HAP-1 (cell line): ENCODE measurements around the gene MFSD6L.

Experiments
- DNase-seq, 2 experiments: peaks; one replicate each; pipeline ENCODE4 v3.0.0-alpha.2; 2016 to 2020; ENCODE audit warnings: low spot score in 2 of 2
- H3K27me3 ChIP-seq: fragments of 250-450 bp; sonication (Bioruptor Pico); 2 replicates; pipeline ENCODE4 v1.5.1; 2020; ENCODE audit warnings: low read depth, mild to moderate bottlenecking, moderate library complexity
- H3K36me3 ChIP-seq: fragments of 250-450 bp; sonication (Bioruptor Pico); replicated peaks from 2 replicates; pipeline ENCODE4 v1.5.1; 2020; ENCODE audit warnings: mild to moderate bottlenecking
- H3K4me1 ChIP-seq: fragments of 250-450 bp; sonication (Bioruptor Pico); 2 replicates; pipeline ENCODE4 v1.5.1; 2020; ENCODE audit warnings: mild to moderate bottlenecking
- H3K4me3 ChIP-seq: fragments of 250-450 bp; sonication (Bioruptor Pico); 2 replicates; pipeline ENCODE4 v1.5.1; 2020; ENCODE audit warnings: mild to moderate bottlenecking, moderate library complexity
- H3K9me3 ChIP-seq: fragments of 250-450 bp; sonication (Bioruptor Pico); 2 replicates; pipeline ENCODE4 v1.5.1; 2020; ENCODE audit warnings: mild to moderate bottlenecking, moderate library complexity
- in situ Hi-C: fragments of 300-500 bp; cut with MboI; formaldehyde crosslinking; loops from 3 replicates; pipeline ENCODE4 v1.14.3; 2020; ENCODE audit warnings: low sequenced_read_pairs, inconsistent platforms, mixed read lengths

Gene MFSD6L, protein sequence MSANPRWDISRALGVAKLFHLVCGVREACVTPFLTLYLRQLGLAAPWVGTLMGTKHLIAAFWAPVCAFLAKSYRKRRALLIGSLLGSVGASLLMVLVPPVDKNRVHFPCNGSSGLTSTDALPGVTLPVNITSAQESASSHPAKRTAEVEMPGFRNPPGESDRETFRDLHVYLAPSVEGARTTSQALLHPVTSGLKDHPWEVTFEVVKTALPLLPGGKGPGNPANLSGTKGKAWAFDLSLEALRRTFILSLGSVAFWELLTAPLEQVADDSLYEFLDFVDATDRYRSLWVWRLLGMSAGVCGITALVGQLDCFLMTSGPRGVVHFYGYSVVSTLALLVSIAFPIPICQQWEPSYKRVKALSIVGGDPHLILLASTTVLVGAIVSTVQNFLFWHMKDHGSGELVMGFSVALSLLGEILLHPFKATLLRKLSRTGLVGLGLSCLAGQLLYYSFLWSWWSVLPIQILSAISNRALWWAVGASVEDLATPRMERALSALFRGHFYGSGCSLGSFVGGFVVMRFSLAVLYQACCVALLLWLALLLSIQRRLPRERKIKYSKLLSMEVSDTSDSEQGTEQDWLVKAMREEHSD

GRCh38 chr17:8798846-8799569, at the start of gene MFSD6L:
Gene MFSD6L, minus strand, starts transcription at chr17:8799365. Its CDS starts 245 bp downstream, at chr17:8799120.
- no peaks in the 10 kb centered on the region for H3K4me1 ChIP-seq
- no peaks in the 10 kb centered on the region for H3K27me3 ChIP-seq
- in situ Hi-C loops, result no loop called here
- no peaks in the 10 kb centered on the region for H3K9me3 ChIP-seq
- no peak for DNase-seq
- H3K36me3 ChIP-seq, result no peaks in the 10 kb centered on the region
- no peak within 1 kb of the TSS for H3K4me3 ChIP-seq

- in situ Hi-C loops, result no loop called here
- H3K4me3 ChIP-seq, result no peak overlapping the region
- no peaks in the 10 kb centered on the region for H3K36me3 ChIP-seq
- no peaks in the 10 kb centered on the region for H3K27me3 ChIP-seq
- DNase-seq, result no peak
- H3K9me3 ChIP-seq, result no peaks in the 10 kb centered on the region
- H3K4me1 ChIP-seq, result no peaks in the 10 kb centered on the region
Observed at GRCh38 chr17:8847891-8848290, 48.7 kb upstream of the MFSD6L start.

- in situ Hi-C loops, result no loop called here
- peak in 1 of 2 experiments; percentile 29 for DNase-seq
- H3K36me3 ChIP-seq, result no peaks in the 10 kb centered on the region
Observed at GRCh38 chr17:8846768-8847211, 47.6 kb upstream of the MFSD6L start.

DNA sequence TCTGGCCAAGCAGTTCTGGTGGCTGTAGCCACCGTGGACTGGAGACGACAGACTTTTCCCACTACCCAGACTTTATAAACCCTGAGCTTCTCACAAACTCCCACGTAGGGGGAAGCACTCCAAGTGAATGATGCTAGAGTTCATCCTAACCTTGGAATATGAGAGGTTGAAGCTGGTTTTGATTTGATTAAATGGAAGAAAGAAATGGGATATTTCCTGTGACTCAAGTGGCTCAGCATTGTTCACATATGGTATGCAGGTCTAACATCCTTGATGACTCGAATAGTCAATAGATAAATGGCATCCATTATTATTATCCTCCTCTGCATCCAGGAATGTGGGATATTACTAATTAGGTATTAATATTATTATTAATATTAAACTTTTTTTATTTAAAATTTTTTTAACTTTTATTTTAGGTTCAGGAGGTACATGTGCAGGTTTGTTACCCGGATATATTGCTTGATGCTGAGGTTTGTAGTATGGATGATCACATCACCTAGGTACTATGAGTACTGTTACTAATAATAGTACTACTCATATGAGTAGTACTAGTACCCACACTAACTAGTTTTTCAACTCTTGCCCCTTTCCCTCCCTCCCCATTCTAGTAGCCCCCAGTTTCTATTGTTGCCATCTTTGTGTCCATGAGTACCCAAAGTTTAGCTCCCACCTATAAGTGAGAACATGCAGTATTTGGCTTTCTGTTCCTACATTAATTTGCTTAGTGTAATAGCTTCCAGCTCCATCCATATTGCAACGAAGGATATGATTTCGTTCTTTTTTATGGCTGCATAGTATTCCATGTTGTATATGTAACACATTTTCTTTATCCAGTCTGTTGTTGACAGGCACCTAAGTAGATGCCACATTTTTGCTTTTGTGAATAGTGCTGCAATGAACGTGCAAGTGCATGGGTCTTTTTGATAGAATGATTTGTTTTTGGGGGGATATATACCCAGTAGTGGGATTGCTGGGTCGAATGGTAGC, 45.4 kb upstream of the MFSD6L start:
- no peaks in the 10 kb centered on the region for H3K36me3 ChIP-seq
- no peak overlapping the region for H3K4me3 ChIP-seq
- no peak for DNase-seq
- H3K9me3 ChIP-seq, result no peaks in the 10 kb centered on the region
- in situ Hi-C loops, result no loop called here
- H3K27me3 ChIP-seq, result no peaks in the 10 kb centered on the region
- H3K4me1 ChIP-seq, result no peaks in the 10 kb centered on the region

More at GRCh38 chr17:8846768-8847211, 47.6 kb upstream of the MFSD6L start:
- Histone ChIP-seq H3K9me3 (no peaks in the 10 kb centered on the region), H3K4me1 (no peaks in the 10 kb centered on the region), H3K4me3 (no peak overlapping the region), H3K27me3 (no peaks in the 10 kb centered on the region)

DNA sequence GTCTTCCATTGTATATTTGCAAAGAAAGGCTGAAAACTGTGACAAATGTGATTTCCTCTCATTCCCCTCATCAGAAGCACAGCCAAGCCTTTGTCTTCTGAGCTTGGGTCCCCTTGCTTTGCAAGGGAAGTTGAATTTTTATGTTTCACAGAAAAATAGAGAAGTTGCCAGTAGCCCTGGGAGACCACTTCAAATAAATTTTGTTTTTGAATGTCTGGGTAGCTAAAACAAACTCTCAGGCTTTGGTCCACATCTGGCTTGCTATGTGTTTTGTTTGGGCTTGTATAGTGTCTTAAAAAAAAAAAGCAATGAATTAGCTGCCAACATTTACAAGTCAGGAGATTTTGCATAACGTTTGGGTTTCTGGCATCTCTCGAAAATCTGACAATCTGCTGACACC, 44.2 kb upstream of the MFSD6L start:
- no peak overlapping the region for H3K4me3 ChIP-seq
- no peaks in the 10 kb centered on the region for H3K4me1 ChIP-seq
- DNase-seq, result no peak
- no peaks in the 10 kb centered on the region for H3K36me3 ChIP-seq
- no peaks in the 10 kb centered on the region for H3K9me3 ChIP-seq
- in situ Hi-C loops, result no loop called here
- H3K27me3 ChIP-seq, result no peaks in the 10 kb centered on the region

DNA sequence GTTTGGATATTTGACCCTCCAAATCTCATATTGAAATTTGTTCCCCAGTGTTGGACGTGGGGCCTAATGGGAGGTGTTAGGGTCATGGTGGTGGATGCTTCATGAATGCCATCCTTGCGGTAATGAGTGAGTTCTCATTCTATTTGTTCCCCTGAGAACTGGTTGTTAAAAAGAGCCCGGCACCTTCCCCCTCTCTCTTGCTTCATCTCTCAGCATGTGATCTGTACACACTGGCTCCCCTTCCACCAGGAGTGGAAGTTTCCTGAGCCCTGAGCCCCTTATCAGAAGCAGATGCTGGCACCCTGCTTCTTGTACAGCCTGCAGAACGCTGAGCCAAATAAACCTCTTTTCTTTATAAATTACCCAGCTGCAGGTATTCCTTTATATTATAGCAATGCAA, 42.7 kb upstream of the MFSD6L start:
- no peaks in the 10 kb centered on the region for H3K9me3 ChIP-seq
- H3K36me3 ChIP-seq, result no peaks in the 10 kb centered on the region
- no peak for DNase-seq
- in situ Hi-C loops, result no loop called here
- no peak overlapping the region for H3K4me3 ChIP-seq
- H3K27me3 ChIP-seq, result no peaks in the 10 kb centered on the region
- no peaks in the 10 kb centered on the region for H3K4me1 ChIP-seq

DNA sequence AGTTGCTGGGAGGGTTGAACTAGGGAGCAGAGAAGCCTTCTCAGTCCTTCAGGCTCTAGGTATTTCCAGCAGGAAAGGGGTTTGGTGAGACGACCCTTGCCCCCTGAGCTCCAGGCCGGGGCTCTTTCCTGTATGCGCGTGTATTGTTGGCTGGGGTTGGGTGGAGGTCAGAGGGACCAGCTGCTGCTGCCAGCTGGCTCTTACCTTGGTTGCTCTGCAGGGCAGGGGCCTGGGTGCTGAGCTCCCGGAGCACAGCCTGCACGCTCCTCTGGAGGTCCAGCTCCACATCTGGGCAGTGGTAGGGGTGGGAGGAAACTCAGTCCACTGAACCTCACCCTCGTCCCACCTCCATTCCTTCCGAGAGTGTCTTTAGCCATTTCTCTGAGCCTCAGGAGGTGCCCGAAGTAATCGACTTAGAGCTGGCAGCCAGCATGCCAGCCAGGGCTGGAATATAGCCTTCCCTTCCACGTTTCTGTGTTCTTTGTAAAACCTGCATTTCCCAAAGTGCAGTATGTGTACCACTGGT, 40.3 kb upstream of the MFSD6L start:
- H3K4me3 ChIP-seq, result no peak overlapping the region
- H3K36me3 ChIP-seq, result no peaks in the 10 kb centered on the region
- no peaks in the 10 kb centered on the region for H3K27me3 ChIP-seq
- in situ Hi-C loops, result no loop called here
- H3K4me1 ChIP-seq, result no peaks in the 10 kb centered on the region
- H3K9me3 ChIP-seq, result no peaks in the 10 kb centered on the region
- no peak for DNase-seq

DNA sequence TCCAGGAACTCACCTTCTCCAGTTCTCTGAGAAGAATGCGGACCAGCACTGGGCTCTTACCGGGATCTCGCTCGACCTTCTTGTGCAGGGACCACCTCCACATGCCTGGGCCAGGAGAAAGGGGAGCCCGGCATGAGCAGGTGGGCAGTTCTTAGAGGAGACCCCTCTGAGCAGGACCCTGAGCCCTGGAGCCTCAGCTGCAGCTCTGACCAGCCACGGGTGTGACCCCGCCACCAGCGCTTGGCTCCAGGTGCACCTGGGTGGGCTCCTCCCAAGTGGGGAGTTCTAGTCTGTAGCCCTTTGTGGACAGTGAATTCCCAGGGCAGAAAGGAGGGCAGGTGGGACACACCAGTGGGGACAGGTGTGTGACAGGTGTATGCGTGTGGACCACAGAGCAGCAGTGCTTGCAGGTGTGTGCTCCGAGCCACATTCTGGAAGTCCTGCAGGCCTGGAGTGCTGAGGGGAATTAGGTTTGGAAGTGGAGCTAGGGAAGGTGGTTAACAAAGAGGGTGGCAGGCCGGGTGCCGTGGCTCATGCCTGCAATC, 39.5 kb upstream of the MFSD6L start:
- no peak for DNase-seq
- H3K27me3 ChIP-seq, result no peaks in the 10 kb centered on the region
- H3K4me3 ChIP-seq, result no peak overlapping the region
- no peaks in the 10 kb centered on the region for H3K36me3 ChIP-seq
- in situ Hi-C loops, result no loop called here
- no peaks in the 10 kb centered on the region for H3K9me3 ChIP-seq
- no peaks in the 10 kb centered on the region for H3K4me1 ChIP-seq

GRCh38 chr17:8837563-8838075, 38.5 kb upstream of the MFSD6L start:
- no peaks in the 10 kb centered on the region for H3K36me3 ChIP-seq
- no peaks in the 10 kb centered on the region for H3K27me3 ChIP-seq

GRCh38 chr17:8836821-8837562, 37.8 kb upstream of the MFSD6L start:
- in situ Hi-C loops, result no loop called here
- no peaks in the 10 kb centered on the region for H3K36me3 ChIP-seq
- H3K4me3 ChIP-seq, result no peak overlapping the region
- H3K27me3 ChIP-seq, result no peaks in the 10 kb centered on the region
- no peaks in the 10 kb centered on the region for H3K4me1 ChIP-seq
- no peak for DNase-seq
- no peaks in the 10 kb centered on the region for H3K9me3 ChIP-seq

More at GRCh38 chr17:8837563-8838075, 38.5 kb upstream of the MFSD6L start:
- Histone ChIP-seq H3K4me1 (no peaks in the 10 kb centered on the region), H3K4me3 (no peak overlapping the region), H3K9me3 (no peaks in the 10 kb centered on the region)
- no peak for DNase-seq
- in situ Hi-C loops, result no loop called here

DNA sequence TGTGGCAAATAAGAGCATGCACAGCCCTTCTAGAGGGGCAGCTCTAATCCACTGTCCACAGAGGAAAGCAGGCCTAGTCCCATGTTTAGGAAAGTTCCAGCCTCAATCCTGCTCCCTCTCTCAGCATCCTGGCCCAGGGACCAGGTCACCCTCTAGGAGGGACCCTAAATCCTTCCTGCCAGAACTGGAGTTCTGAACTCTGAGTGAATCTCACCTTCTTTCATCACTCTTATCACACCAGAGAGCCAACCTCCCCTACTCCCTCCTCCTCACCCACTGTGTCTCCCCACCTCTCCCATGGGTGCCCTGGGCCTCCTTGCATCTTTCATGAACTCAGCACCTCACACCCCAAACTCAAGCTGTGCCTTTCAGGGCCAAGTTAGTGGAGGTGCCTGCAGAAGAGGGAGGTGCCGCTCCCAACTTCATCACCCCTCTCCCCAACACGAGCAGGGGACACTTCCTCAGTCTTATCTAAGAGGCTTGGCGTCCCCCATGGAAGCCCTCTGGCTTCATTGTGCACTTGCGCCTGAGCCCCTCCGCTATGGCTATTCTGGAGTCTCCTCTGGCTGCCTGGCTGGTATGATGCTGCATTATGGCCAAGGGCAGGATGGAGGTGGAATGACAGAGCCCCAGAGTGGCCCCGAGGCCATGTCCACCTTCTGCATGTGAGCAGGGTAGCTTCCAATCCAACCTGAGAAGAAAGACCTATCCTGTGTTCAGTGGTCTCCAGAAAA, 36.6 kb upstream of the MFSD6L start:
- Histone ChIP-seq H3K9me3 (no peaks in the 10 kb centered on the region), H3K4me1 (no peaks in the 10 kb centered on the region)

GRCh38 chr17:8835106-8835505, 35.9 kb upstream of the MFSD6L start:
- DNase-seq, result no peak
- no peak overlapping the region for H3K4me3 ChIP-seq
- H3K4me1 ChIP-seq, result no peaks in the 10 kb centered on the region
- H3K27me3 ChIP-seq, result no peaks in the 10 kb centered on the region
- no peaks in the 10 kb centered on the region for H3K36me3 ChIP-seq
- no peaks in the 10 kb centered on the region for H3K9me3 ChIP-seq
- in situ Hi-C loops, result no loop called here

More for the DNA sequence above, 36.6 kb upstream of the MFSD6L start:
- Histone ChIP-seq H3K36me3 (no peaks in the 10 kb centered on the region), H3K27me3 (no peaks in the 10 kb centered on the region), H3K4me3 (no peak overlapping the region)
- in situ Hi-C loops, result no loop called here
- DNase-seq, result no peak
